Mucosa of stomach (tissue), 1 donor: ENCODE results near the gene TNFRSF1A.

Source experiments
- H3K27me3 ChIP-seq: one replicate; pipeline ENCODE4 v1.7.0; 2013; ENCODE audit warnings: mild to moderate bottlenecking, low read length; ENCODE audit not compliant: control insufficient read depth, insufficient read depth
- H3K36me3 ChIP-seq: one replicate; pipeline ENCODE4 v1.7.0; 2013; ENCODE audit warnings: low read length; ENCODE audit not compliant: control insufficient read depth, insufficient read depth
- H3K4me1 ChIP-seq: one replicate; pipeline ENCODE4 v1.7.0; 2013; ENCODE audit warnings: mild to moderate bottlenecking, low read length; ENCODE audit not compliant: control insufficient read depth, insufficient read depth
- H3K4me3 ChIP-seq: one replicate; pipeline ENCODE4 v1.7.0; 2013; ENCODE audit warnings: low read length
- H3K9ac ChIP-seq: one replicate; pipeline ENCODE4 v1.7.0; 2013; ENCODE audit warnings: mild to moderate bottlenecking, low read length, moderate library complexity
- H3K9me3 ChIP-seq: one replicate; pipeline ENCODE4 v1.7.0; 2013; ENCODE audit warnings: mild to moderate bottlenecking, low read length, moderate library complexity; ENCODE audit not compliant: control insufficient read depth
- donor health status: Pancreatic carcinoma.

The TNFRSF1A gene

DNA sequence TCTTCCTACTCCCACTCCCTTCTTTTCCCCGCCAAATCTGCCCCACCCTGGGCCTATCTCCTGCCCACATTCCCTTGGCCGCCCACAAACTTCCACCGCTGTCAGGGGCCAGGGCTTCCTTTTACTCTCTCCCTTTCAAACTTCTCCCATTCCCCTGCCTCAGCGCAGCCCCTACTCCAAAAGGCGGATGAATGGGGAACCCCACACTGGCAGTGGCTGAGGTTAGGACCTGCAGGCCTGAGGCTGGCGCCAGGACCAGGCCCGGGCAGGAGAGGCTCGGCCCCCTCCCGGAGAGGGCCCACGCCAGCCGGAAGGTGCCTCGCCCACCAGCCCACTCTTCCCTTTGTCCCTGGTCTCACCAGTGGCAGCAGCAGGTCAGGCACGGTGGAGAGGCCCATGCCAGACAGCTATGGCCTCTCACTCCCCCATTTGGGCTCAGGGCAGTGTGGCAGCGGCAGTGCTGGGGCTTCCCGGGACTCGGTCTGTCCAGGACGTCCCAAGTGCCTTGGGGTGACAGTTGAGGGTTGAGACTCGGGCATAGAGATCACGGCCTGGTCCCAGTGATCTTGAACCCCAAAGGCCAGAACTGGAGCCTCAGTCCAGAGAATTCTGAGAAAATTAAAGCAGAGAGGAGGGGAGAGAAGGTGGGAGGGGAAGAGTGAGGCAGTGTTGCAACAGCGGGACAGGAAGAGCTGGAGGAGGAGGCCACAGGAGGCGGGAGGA lies at the start of gene TNFRSF1A:
Gene TNFRSF1A, minus strand, starts transcription at position 660 of the 723 bp plus-strand sequence. Its CDS starts 262 bp downstream, at position 398.
- Histone ChIP-seq H3K36me3 (no peaks in the 10 kb centered on the region), H3K4me1 (peaks cover 76% of the 10 kb centered on the region)

GRCh38 chr12:6391013-6391412 lies 49.1 kb upstream of the TNFRSF1A start:
- Histone ChIP-seq H3K36me3 (peaks cover 12% of the 10 kb centered on the region), H3K4me3 (no peak overlapping the region), H3K4me1 (peaks cover 33% of the 10 kb centered on the region), H3K9ac (no peak overlapping the region), H3K9me3 (no peaks in the 10 kb centered on the region), H3K27me3 (no peaks in the 10 kb centered on the region)

More for the DNA sequence above, at the start of gene TNFRSF1A:
- H3K9me3 ChIP-seq, result no peaks in the 10 kb centered on the region
- H3K9ac ChIP-seq, result peak within 1 kb of the TSS; percentile 99
- no peaks in the 10 kb centered on the region for H3K27me3 ChIP-seq
- peak within 1 kb of the TSS; percentile 99 for H3K4me3 ChIP-seq

DNA sequence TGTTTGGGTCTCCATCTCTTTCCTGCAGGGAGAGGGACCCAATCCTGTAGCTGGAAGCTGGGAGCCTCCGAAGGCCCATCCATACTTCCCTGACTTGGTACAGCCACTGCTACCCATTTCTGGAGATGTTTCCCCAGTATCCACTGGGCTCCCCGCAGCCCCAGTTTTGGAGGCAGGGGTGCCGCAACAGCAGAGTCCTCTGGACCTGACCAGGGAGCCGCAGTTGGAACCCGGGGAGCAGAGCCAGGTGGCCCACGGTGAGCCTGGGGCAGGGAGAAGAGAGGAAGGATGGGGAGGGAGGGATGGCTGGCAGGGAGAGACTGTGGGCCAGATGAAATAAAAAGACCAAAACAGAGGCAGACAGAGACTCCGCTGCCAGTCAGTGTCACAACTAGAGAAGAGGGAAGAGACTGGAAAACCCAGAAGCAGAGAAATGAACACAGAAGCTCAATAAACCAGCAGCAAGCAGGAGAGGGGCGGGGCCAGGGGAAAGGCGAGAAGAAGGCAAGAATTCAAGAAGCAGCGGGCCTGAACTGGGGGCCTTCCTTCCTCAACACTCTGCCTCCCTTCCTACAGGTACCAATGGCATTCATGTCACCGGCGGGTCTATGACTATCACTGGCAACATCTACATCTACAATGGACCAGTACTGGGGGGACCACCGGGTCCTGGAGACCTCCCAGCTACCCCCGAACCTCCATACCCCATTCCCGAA lies 48.4 kb upstream of the TNFRSF1A start:
- H3K4me3 ChIP-seq, result no peak overlapping the region
- H3K27me3 ChIP-seq, result no peaks in the 10 kb centered on the region
- no peaks in the 10 kb centered on the region for H3K9me3 ChIP-seq
- H3K36me3 ChIP-seq, result peaks cover 12% of the 10 kb centered on the region
- peaks cover 40% of the 10 kb centered on the region for H3K4me1 ChIP-seq
- no peak overlapping the region for H3K9ac ChIP-seq

DNA sequence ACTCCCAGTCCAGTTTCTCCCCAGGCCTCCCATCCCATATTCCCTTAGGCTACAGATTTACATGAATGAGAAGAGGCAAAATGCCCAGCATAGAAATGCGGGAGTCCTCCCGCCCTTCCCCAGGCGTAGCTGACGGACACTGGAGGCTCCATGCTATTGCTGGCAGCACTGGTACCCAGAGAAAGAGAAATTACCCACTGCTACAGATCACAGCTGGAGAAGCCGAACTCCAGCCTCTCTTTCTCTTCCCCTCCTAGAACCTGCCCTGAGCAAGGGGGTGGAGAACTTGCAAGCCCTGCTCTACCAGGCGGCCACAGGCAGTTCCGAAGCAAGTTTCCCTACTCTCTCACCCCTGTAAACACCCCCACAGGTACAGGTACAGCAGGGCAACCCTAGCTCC lies 45.7 kb upstream of the TNFRSF1A start:
- Histone ChIP-seq H3K9ac (no peak overlapping the region), H3K9me3 (no peaks in the 10 kb centered on the region), H3K4me3 (no peak overlapping the region), H3K36me3 (peaks cover 12% of the 10 kb centered on the region), H3K27me3 (no peaks in the 10 kb centered on the region), H3K4me1 (peaks cover 49% of the 10 kb centered on the region)

GRCh38 chr12:6386491-6386890 lies 44.6 kb upstream of the TNFRSF1A start:
- Histone ChIP-seq H3K36me3 (peaks cover 12% of the 10 kb centered on the region), H3K27me3 (no peaks in the 10 kb centered on the region), H3K9ac (no peak overlapping the region)

DNA sequence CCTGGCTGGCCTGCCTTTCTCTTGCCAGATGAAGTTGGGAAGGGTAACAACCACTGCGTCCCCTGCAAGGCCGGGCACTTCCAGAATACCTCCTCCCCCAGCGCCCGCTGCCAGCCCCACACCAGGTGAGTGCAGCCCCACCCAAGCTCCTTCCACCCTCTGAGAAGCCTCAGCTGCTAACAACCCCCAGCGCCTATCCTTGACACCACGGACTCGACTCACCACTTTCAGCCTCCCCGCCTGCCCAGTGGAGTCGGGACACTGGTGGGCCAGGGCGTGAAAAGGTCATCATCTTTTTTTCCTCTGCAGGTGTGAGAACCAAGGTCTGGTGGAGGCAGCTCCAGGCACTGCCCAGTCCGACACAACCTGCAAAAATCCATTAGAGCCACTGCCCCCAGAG lies 44.2 kb upstream of the TNFRSF1A start:
- Histone ChIP-seq H3K9ac (no peak overlapping the region), H3K9me3 (no peaks in the 10 kb centered on the region), H3K4me3 (no peak overlapping the region), H3K36me3 (peaks cover 9% of the 10 kb centered on the region), H3K27me3 (no peaks in the 10 kb centered on the region), H3K4me1 (peaks cover 42% of the 10 kb centered on the region)

More at GRCh38 chr12:6386491-6386890, 44.6 kb upstream of the TNFRSF1A start:
- H3K9me3 ChIP-seq, result no peaks in the 10 kb centered on the region
- no peak overlapping the region for H3K4me3 ChIP-seq
- peaks cover 42% of the 10 kb centered on the region for H3K4me1 ChIP-seq

GRCh38 chr12:6384499-6385436 lies 42.9 kb upstream of the TNFRSF1A start:
- no peaks in the 10 kb centered on the region for H3K9me3 ChIP-seq
- no peaks in the 10 kb centered on the region for H3K27me3 ChIP-seq
- H3K9ac ChIP-seq, result peak overlapping the region; percentile 98
- peaks cover 38% of the 10 kb centered on the region for H3K4me1 ChIP-seq
- peak overlapping the region; percentile 68 for H3K4me3 ChIP-seq
- H3K36me3 ChIP-seq, result no peaks in the 10 kb centered on the region

GRCh38 chr12:6383572-6384498 lies 42.0 kb upstream of the TNFRSF1A start, which contains the start of gene LTBR:
Gene LTBR, plus strand, starts transcription at chr12:6384162. Its CDS starts 197 bp downstream, at chr12:6384359.
- Histone ChIP-seq H3K9me3 (no peaks in the 10 kb centered on the region), H3K36me3 (no peaks in the 10 kb centered on the region), H3K27me3 (no peaks in the 10 kb centered on the region), H3K9ac (peak within 1 kb of the TSS; percentile 98), H3K4me3 (peak within 1 kb of the TSS; percentile 68), H3K4me1 (peaks cover 39% of the 10 kb centered on the region)

DNA sequence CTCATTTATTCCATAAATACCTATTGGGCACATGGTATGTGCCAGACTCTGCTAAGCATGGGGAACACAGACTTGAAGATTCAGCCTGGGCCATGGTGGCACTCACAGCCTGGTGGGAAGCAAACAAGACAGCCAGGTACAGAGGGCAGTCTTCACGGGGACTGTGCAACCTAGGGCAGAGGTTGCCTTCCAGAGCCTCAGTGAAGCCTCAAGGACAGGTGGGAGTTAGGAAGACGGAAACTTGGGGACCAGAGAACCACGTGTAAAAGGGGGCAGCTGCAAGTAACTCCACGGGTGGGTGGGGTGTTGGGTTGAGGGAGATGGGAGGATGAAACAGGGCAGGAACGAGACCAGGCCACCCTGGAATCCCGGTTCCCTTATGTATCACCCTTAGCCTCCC lies 41.1 kb upstream of the TNFRSF1A start:
- Histone ChIP-seq H3K36me3 (no peaks in the 10 kb centered on the region), H3K4me1 (peaks cover 48% of the 10 kb centered on the region), H3K27me3 (no peaks in the 10 kb centered on the region), H3K9ac (peak overlapping the region; percentile 98), H3K4me3 (no peak overlapping the region), H3K9me3 (no peaks in the 10 kb centered on the region)

DNA sequence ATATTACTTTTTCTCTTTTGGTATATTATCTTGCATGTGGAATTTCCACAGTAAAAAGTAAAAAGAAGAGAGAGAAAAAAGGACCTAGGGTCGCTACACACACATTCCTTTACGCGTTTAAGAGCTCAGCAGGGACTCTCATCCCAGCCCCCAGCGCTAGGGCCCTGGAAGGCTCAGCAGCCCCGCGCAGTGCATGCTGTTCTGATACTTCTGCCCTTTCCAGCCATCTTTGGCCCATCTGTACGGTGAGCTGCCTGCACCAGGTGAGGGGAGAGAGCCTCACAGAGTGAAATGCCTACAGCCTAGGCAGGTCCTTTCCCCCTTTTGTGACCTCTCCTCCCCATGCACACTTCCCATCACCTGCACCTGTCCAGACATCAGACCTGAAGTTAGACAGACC lies 40.5 kb upstream of the TNFRSF1A start:
- H3K36me3 ChIP-seq, result no peaks in the 10 kb centered on the region
- no peak overlapping the region for H3K9ac ChIP-seq
- H3K4me1 ChIP-seq, result peaks cover 53% of the 10 kb centered on the region
- H3K9me3 ChIP-seq, result no peaks in the 10 kb centered on the region
- H3K4me3 ChIP-seq, result no peak overlapping the region
- H3K27me3 ChIP-seq, result no peaks in the 10 kb centered on the region
